Erythroblast (primary cell): ENCODE measurements around the gene BRWD1.
"Not testable (repeated sequence)": the region's sequence is repeated elsewhere in the genome, so short reads cannot be mapped to it uniquely, and the experiment has no call there.

Experiments used
- DNase-seq, 2 experiments: peaks; one replicate each; lab custom pipeline; 2025; lab: John Stamatoyannopoulos, UW
- GATA1 ChIP-seq: IDR thresholded peaks from 2 replicates; pipeline ENCODE4 v1.6.1; 2011; ENCODE audit warnings: low read depth, mild to moderate bottlenecking, control low read depth, low read length, moderate library complexity
- POLR2A ChIP-seq: IDR thresholded peaks from 2 replicates; pipeline ENCODE4 v1.6.1; 2011; ENCODE audit warnings: mild to moderate bottlenecking, low read length

BRWD1 gene

GRCh38 chr21:39282911-39283310 is 30.5 kb downstream of the BRWD1 start:
- DNase-seq = no peak
- TF ChIP-seq POLR2A = no peak
- no peak for TF ChIP-seq GATA1

GRCh38 chr21:39281853-39282252 is 31.6 kb downstream of the BRWD1 start:
- no peak for DNase-seq
- no peak for TF ChIP-seq POLR2A
- no peak for TF ChIP-seq GATA1

GRCh38 chr21:39281207-39281606 is 32.2 kb downstream of the BRWD1 start:
- TF ChIP-seq POLR2A (no peak), GATA1 (no peak)
- DNase-seq = no peak

GRCh38 chr21:39269620-39270019 is 43.8 kb downstream of the BRWD1 start:
- TF ChIP-seq GATA1 = no peak
- TF ChIP-seq POLR2A = no peak
- no peak for DNase-seq

- DNase-seq = no peak
Observed at GRCh38 chr21:39265603-39266002, 47.8 kb downstream of the BRWD1 start.

GRCh38 chr21:39263372-39263771 is 50.1 kb downstream of the BRWD1 start:
- TF ChIP-seq GATA1 = no peak
- no peak for TF ChIP-seq POLR2A
- peak; percentile 34 to 81 for DNase-seq

More at GRCh38 chr21:39265603-39266002, 47.8 kb downstream of the BRWD1 start:
- TF ChIP-seq GATA1 (no peak), POLR2A (no peak)

- no peak for DNase-seq
- TF ChIP-seq POLR2A = no peak
Observed at GRCh38 chr21:39258207-39258606, 55.2 kb downstream of the BRWD1 start.

- no peak for DNase-seq
- TF ChIP-seq GATA1 = no peak
- TF ChIP-seq POLR2A = no peak
Observed at GRCh38 chr21:39251326-39251725, 62.1 kb downstream of the BRWD1 start.

GRCh38 chr21:39238275-39238674 is 75.2 kb downstream of the BRWD1 start:
- TF ChIP-seq POLR2A (no peak), GATA1 (no peak)
- DNase-seq = no peak

GRCh38 chr21:39232861-39233291 is 80.6 kb downstream of the BRWD1 start:
- TF ChIP-seq GATA1 (no peak), POLR2A (no peak)
- DNase-seq = no peak

GRCh38 chr21:39224930-39225329 is 88.5 kb downstream of the BRWD1 start:
- DNase-seq = no peak
- TF ChIP-seq GATA1 (no peak), POLR2A (no peak)

- DNase-seq = no peak
- TF ChIP-seq GATA1 (no peak), POLR2A (no peak)
Observed at GRCh38 chr21:39221997-39222486, 91.4 kb downstream of the BRWD1 start.

GRCh38 chr21:39221282-39221996 is 92.0 kb downstream of the BRWD1 start:
- TF ChIP-seq GATA1 = no peak
- DNase-seq = no peak

GRCh38 chr21:39220875-39221274 is 92.6 kb downstream of the BRWD1 start:
- not testable (repeated sequence) for DNase-seq

- no peak for DNase-seq
- TF ChIP-seq GATA1 (no peak), POLR2A (no peak)
Observed at GRCh38 chr21:39220150-39220549, 93.3 kb downstream of the BRWD1 start.

GRCh38 chr21:39218082-39218409 is 95.4 kb downstream of the BRWD1 start:
- no peak for DNase-seq
- no peak for TF ChIP-seq POLR2A
- TF ChIP-seq GATA1 = no peak
